ENCODE measurements around the gene UBE2A.

DNA sequence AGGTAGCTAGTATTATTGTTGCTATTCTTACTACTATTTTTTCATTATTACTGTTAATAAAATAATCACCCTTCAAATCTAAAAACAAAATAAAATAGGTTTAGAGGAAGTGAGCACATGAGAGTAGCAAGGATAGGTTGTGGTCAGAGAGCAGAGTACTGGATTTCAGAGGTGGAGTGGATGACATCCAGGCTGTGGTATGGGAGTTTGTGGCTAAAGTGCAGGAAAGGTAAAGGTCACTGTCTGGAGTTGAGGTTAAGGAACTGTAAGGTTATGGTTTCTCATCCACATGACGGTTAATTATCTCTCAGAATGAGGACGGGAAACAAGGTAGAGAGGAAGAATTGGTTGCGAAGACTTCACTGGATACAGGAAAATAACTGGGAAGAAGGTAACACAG is 36.9 kb upstream of the UBE2A start:
- TF ChIP-seq ARID5B (CRISPR knock-in tag; IDR thresholded peaks at IDR 0.05), result no peak
- no peak for TF ChIP-seq BRD4 (CRISPR knock-in tag; IDR thresholded peaks at IDR 0.05)
- no peak for TF ChIP-seq MAX (IDR thresholded peaks at IDR 0.05)
- no peak for TF ChIP-seq CTCF (CRISPR knock-in tag; IDR thresholded peaks at IDR 0.05)
- TF ChIP-seq ZNF282 (IDR thresholded peaks at IDR 0.05; ENCODE audit: partially characterized antibody), result no peak

Measured in HepG2 (cell line).